Measurements from ENCODE around the gene TMEM158. TPM values are rescaled to one million over a fixed set of nuclear protein-coding genes. Genes with fewer than 3 reads are reported as not detected.

Gene TMEM158
- total RNA-seq, 1 experiment from 2014 or later, result 7.5 TPM

GRCh38 chr3:45269952-45270351 is 43.9 kb upstream of the TMEM158 start:
- no peaks in the 10 kb centered on the region for H3K9me3 ChIP-seq (ENCODE audit: insufficient read depth, low read depth)
- ChIA-PET CTCF (no interaction called here), POLR2A (ENCODE audit: unreplicated experiment) (no interaction called here)
- no peak overlapping the region for H3K4me3 ChIP-seq
- H3K27ac ChIP-seq, result no peak overlapping the region
- H3K4me2 ChIP-seq, result no peak overlapping the region
- H2AFZ ChIP-seq, result no peak overlapping the region
- H3K79me2 ChIP-seq (ENCODE audit: low read depth), result no peaks in the 10 kb centered on the region
- TF ChIP-seq CTCF (conservative IDR thresholded peaks at IDR 0.05) (no peak), EZH2 (IDR thresholded peaks at IDR 0.05; ENCODE audit: low read depth) (no peak)
- H4K20me1 ChIP-seq (ENCODE audit: insufficient read depth), result no peaks in the 10 kb centered on the region
- no TSS peak for BruUV-seq (replicated peaks)
- intact Hi-C loops (cut with micrococcal nuclease; ENCODE audit: unreplicated experiment), result no loop called here
- no peak for DNase-seq
- H3K4me1 ChIP-seq (replicated peaks; ENCODE audit: insufficient read depth), result peaks cover 29% of the 10 kb centered on the region
- no peaks in the 10 kb centered on the region for H3K9me2 ChIP-seq (ENCODE audit: insufficient read depth)
- no peaks in the 10 kb centered on the region for H3K27me3 ChIP-seq (ENCODE audit: insufficient read depth, low read depth)
- no peaks in the 10 kb centered on the region for H3K36me3 ChIP-seq (ENCODE audit: low read depth)
- peaks cover 20% of the 10 kb centered on the region for H3F3A ChIP-seq (ENCODE audit: insufficient read depth, low read depth)

- no TSS peak for BruUV-seq (replicated peaks)
- Histone ChIP-seq H3K4me1 (replicated peaks; ENCODE audit: insufficient read depth) (peaks cover 6% of the 10 kb centered on the region), H3K79me2 (ENCODE audit: low read depth) (no peaks in the 10 kb centered on the region), H3K36me3 (ENCODE audit: low read depth) (no peaks in the 10 kb centered on the region), H3K9me3 (ENCODE audit: insufficient read depth, low read depth) (no peaks in the 10 kb centered on the region), H3K27ac (no peak overlapping the region), H3F3A (ENCODE audit: insufficient read depth, low read depth) (peaks cover 1% of the 10 kb centered on the region; the same call in 1 of the 2 replicates), H3K9me2 (ENCODE audit: insufficient read depth) (no peaks in the 10 kb centered on the region), H3K4me3 (no peak overlapping the region), H2AFZ (no peak overlapping the region), H4K20me1 (ENCODE audit: insufficient read depth) (no peaks in the 10 kb centered on the region), H3K4me2 (no peak overlapping the region), H3K27me3 (ENCODE audit: insufficient read depth, low read depth) (no peaks in the 10 kb centered on the region)
- ChIA-PET CTCF (no interaction called here), POLR2A (ENCODE audit: unreplicated experiment) (no interaction called here)
- intact Hi-C loops (cut with micrococcal nuclease; ENCODE audit: unreplicated experiment), result no loop called here
- DNase-seq, result no peak
- TF ChIP-seq CTCF (conservative IDR thresholded peaks at IDR 0.05) (no peak), EZH2 (IDR thresholded peaks at IDR 0.05; ENCODE audit: low read depth) (no peak)
Observed at GRCh38 chr3:45267097-45267496, 41.0 kb upstream of the TMEM158 start.

GRCh38 chr3:45261333-45262110 is 35.4 kb upstream of the TMEM158 start:
- H3K9me2 ChIP-seq (ENCODE audit: insufficient read depth), result no peaks in the 10 kb centered on the region
- no TSS peak for BruUV-seq (replicated peaks)

More at GRCh38 chr3:45261333-45262110, 35.4 kb upstream of the TMEM158 start:
- no peaks in the 10 kb centered on the region for H3K4me1 ChIP-seq (replicated peaks; ENCODE audit: insufficient read depth)
- H3K9me3 ChIP-seq (ENCODE audit: insufficient read depth, low read depth), result no peaks in the 10 kb centered on the region
- no peak overlapping the region for H3K4me2 ChIP-seq
- H3K27ac ChIP-seq, result no peak overlapping the region
- intact Hi-C loops (cut with micrococcal nuclease; ENCODE audit: unreplicated experiment), result no loop called here
- no peaks in the 10 kb centered on the region for H3K79me2 ChIP-seq (ENCODE audit: low read depth)
- H3K27me3 ChIP-seq (ENCODE audit: insufficient read depth, low read depth), result no peaks in the 10 kb centered on the region
- no peaks in the 10 kb centered on the region for H3K36me3 ChIP-seq (ENCODE audit: low read depth)
- H2AFZ ChIP-seq, result no peak overlapping the region
- DNase-seq, result no peak
- CTCF ChIA-PET, result interaction anchor here (0.5 kb wide), 1 partner anchor 225 kb away, joined by 7 read pairs; no protein-coding TSS in a partner anchor
- POLR2A ChIA-PET (ENCODE audit: unreplicated experiment), result no interaction called here
- H3F3A ChIP-seq (ENCODE audit: insufficient read depth, low read depth), result no peaks in the 10 kb centered on the region
- TF ChIP-seq CTCF (conservative IDR thresholded peaks at IDR 0.05) (no peak), EZH2 (IDR thresholded peaks at IDR 0.05; ENCODE audit: low read depth) (no peak)
- no peak overlapping the region for H3K4me3 ChIP-seq
- H4K20me1 ChIP-seq (ENCODE audit: insufficient read depth), result no peaks in the 10 kb centered on the region

Data from PC-9 (cell line).